GM12878 (cell line): ENCODE data around the gene PRG3. TPM values are rescaled to one million over a fixed set of nuclear protein-coding genes. Genes with fewer than 3 reads are reported as not detected.

ENCODE experiments used
- ATAC-seq: fragments of 200-7000 bp; cut with Tn5 transposase; 3 replicates; pipeline ENCODE4 v1.9.1; 2020; ENCODE audit warnings: mild to moderate bottlenecking, moderate library complexity
- BruUV-seq: library from RNA; stranded (reverse); fragments of 400-500 nt; replicated peaks from 2 replicates; lab custom pipeline; 2021; lab: Mats Ljungman, UMichigan
- CTCF ChIA-PET: fragments of 300-600 bp; sonication (Branson Sonifier 250); formaldehyde crosslinking; extraction: SDS; loops from one replicate; lab custom pipeline; 2021; ENCODE audit warnings: inconsistent platforms; lab: Yijun Ruan, JAX
- POLR2A ChIA-PET: fragments of 350-600 bp; formaldehyde crosslinking; extraction: SDS; loops from one replicate; lab custom pipeline; 2021; ENCODE audit warnings: inconsistent platforms; lab: Charles Lee
- RAD21 ChIA-PET: fragments of 300-600 bp; sonication (Branson Sonifier 250); formaldehyde crosslinking; loops from one replicate; lab custom pipeline; 2023; ENCODE audit warnings: antibody characterized with exemption; ENCODE audit not compliant: unreplicated experiment; lab: Charles Lee
- SMC1A ChIA-PET: fragments of 300-600 bp; sonication (Branson Sonifier 250); formaldehyde crosslinking; loops from one replicate; lab custom pipeline; 2023; ENCODE audit not compliant: unreplicated experiment, uncharacterized antibody; lab: Charles Lee
- DNase-seq: peaks from one replicate; pipeline ENCODE4 v3.0.0-alpha.2; 2011; ENCODE audit warnings: low read depth, low spot score
- FAIRE-seq: peaks from 3 replicates; lab custom pipeline; 2011; peaks lifted over from hg19 to GRCh38; lab: Jason Lieb, UNC
- H2AFZ ChIP-seq: 2 replicates; pipeline ENCODE4 v1.6.0; 2011; ENCODE audit warnings: low read depth, low read length, control low read depth; ENCODE audit not compliant: control insufficient read depth
- H3K27ac ChIP-seq: 2 replicates; pipeline ENCODE4 v1.5.1; 2011; ENCODE audit warnings: control low read depth; ENCODE audit not compliant: control insufficient read depth, insufficient read depth
- H3K27me3 ChIP-seq, 2 experiments: replicated peaks in 1 of 2; 2 replicates each; pipeline versions ENCODE4 v1.6.0 to v1.6.1; 2011; ENCODE audit warnings: low read length in 1 of 2; ENCODE audit not compliant: control insufficient read depth in 2 of 2, insufficient read depth in 2 of 2
- H3K36me3 ChIP-seq, 2 experiments: 2 replicates each; pipeline ENCODE4 v1.5.1; 2011; ENCODE audit warnings: low read length in 1 of 2; ENCODE audit not compliant: control insufficient read depth in 2 of 2, insufficient read depth in 2 of 2
- H3K4me1 ChIP-seq: 2 replicates; pipeline ENCODE4 v1.6.1; 2011; ENCODE audit warnings: mild to moderate bottlenecking, low read length, moderate library complexity, mixed read lengths; ENCODE audit not compliant: control insufficient read depth, insufficient read depth
- H3K4me2 ChIP-seq: 2 replicates; pipeline ENCODE4 v1.6.0; 2011; ENCODE audit warnings: control low read depth; ENCODE audit not compliant: control insufficient read depth, insufficient read depth
- H3K4me3 ChIP-seq: fragments of 200-600 bp; sonication (generic); 2 replicates; pipeline ENCODE4 v1.5.1; 2016
- H3K79me2 ChIP-seq: 2 replicates; pipeline ENCODE4 v1.6.0; 2011; ENCODE audit warnings: low read length; ENCODE audit not compliant: control insufficient read depth, insufficient read depth
- H3K9ac ChIP-seq: 2 replicates; pipeline ENCODE4 v1.8.0; 2011; ENCODE audit warnings: low read length, control low read depth, mixed read lengths; ENCODE audit not compliant: control insufficient read depth, insufficient read depth
- H3K9me3 ChIP-seq: replicated peaks from 3 replicates; pipeline ENCODE4 v1.5.1; 2011; ENCODE audit warnings: mild to moderate bottlenecking, low read length; ENCODE audit not compliant: control insufficient read depth, insufficient read depth
- H4K20me1 ChIP-seq: 2 replicates; pipeline ENCODE4 v1.6.0; 2011; ENCODE audit not compliant: control insufficient read depth, insufficient read depth
- NRF1 ChIP-seq: conservative IDR thresholded peaks from 2 replicates; pipeline ENCODE4 v1.6.1; 2011; ENCODE audit warnings: mild to moderate bottlenecking, low read depth, low read length, improper control_type of control experiment
- POLR2A ChIP-seq: IDR thresholded peaks from 2 replicates; pipeline ENCODE4 v1.6.1; 2011; ENCODE audit warnings: low read depth, mild to moderate bottlenecking, low read length
- ZBED1 ChIP-seq: IDR thresholded peaks from 2 replicates; pipeline ENCODE4 v1.6.1; 2016; ENCODE audit warnings: borderline replicate concordance
- WGBS: methylation state at CpG from one replicate; pipeline ENCODE4 v1.1.6; 2016; ENCODE audit warnings: low lambda C conversion rate; ENCODE audit not compliant: insufficient replicate concordance, insufficient coverage; ENCODE audit errors: missing lambda C conversion rate; 5-methylcytosine and 5-hydroxymethylcytosine counted together
- in situ Hi-C: fragments of 300-500 bp; cut with MboI; formaldehyde crosslinking; loops from 9 replicates; pipeline ENCODE4 v1.14.3; 2018; ENCODE audit warnings: mixed read lengths
- intact Hi-C: fragments of 100-400 bp; cut with micrococcal nuclease; formaldehyde crosslinking; loops from one replicate; pipeline ENCODE4 v1.14.2; 2022; ENCODE audit not compliant: unreplicated experiment
- polyA plus RNA-seq, 11 experiments: library from polyadenylated mRNA; depleted of rRNA in 4 of 11; unstranded in 6 of 11; stranded (reverse) in 5 of 11; fragments of >200 nt; fragmentation: Nextera tagmentation in 4 of 11; fragmentation: Illumina TruSeq in 1 of 11; extraction: Ambion mirVana in 4 of 11; extraction: Trizol in 1 of 11; gene quantifications; 1 replicate in 1 of 11; 2 replicates in 10 of 11; pipeline versions ENCODE4 v1.2.1 to v1.2.3, GENCODE V29; 2011 to 2016; ENCODE audit warnings: inconsistent platforms in 2 of 11, missing spikeins in 2 of 11, low read depth in 1 of 11
- total RNA-seq, 4 experiments: library from RNA; depleted of rRNA in 3 of 4; stranded (reverse); fragments of >200 nt in 3 of 4; fragmentation: Illumina TruSeq in 1 of 4; extraction: Trizol in 1 of 4; gene quantifications; 2 replicates each; pipeline versions ENCODE4 v1.2.1 to v1.2.3, GENCODE V29; 2013 to 2021
- TF ChIP-seq, protein P1 (sequence below), 3 experiments: IDR thresholded peaks in 2 of 3; conservative IDR thresholded peaks in 1 of 3; 2 replicates each; pipeline ENCODE4 v1.5.1; 2011; ENCODE audit warnings: low read depth in 3 of 3, low read length in 3 of 3, mild to moderate bottlenecking in 3 of 3, control low read depth in 2 of 3, moderate library complexity in 2 of 3, inconsistent platforms in 1 of 3, mixed read lengths in 1 of 3; ENCODE audit not compliant: control insufficient read depth in 2 of 3, insufficient read depth in 1 of 3; ENCODE audit errors: extremely low read depth in 1 of 3

PRG3 gene
- total and polyA plus RNA-seq, 10 of the 15 experiments (the other 5 are each of a cell fraction or from before 2014, with no cell fraction given) = not detected

DNA sequence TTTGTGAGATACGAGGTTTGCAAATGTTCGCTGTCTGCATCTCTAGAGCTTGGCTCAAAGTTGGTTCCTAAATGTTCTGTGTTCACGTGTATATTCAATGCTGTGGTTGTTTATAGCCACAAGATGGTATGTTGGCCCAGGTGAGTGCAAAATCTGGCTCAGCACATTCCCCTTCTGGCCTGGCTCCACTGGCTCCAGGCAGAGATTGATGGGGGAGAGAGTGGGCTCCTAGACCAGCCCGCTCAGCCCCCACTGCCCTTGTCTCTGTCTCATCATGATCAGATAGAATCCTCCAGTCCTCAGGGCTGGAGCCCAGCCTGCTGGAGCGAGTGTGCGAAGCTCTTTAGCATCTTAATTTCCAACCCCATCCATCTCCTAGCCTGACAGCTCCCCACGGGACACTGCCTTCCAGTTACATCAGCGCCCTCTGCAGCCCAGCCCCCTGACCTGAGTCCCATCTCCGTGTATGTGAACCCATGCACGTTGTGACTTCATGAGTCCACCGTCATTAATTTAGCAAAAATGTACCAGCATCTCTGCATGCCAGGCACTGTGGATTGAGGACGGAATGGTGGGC is 40.8 kb downstream of the PRG3 start:
- FAIRE-seq (no peak), ATAC-seq (no peak), DNase-seq (no peak)
- ChIA-PET RAD21 (no interaction called here), CTCF (interaction anchor here (1.3 to 1.5 kb wide), 3 partner anchors 12 to 187 kb away, joined by 3 to 5 read pairs (median 3); no protein-coding TSS in a partner anchor), SMC1A (interaction anchor here (1.0 kb wide), 1 partner anchor 162 kb away, joined by 3 read pairs; no protein-coding TSS in a partner anchor), POLR2A (interaction anchor here (0.5 kb wide), 1 partner anchor 71 kb away, joined by 5 read pairs; no protein-coding TSS in a partner anchor)
- Histone ChIP-seq H2AFZ (no peak overlapping the region), H3K9me3 (no peaks in the 10 kb centered on the region), H3K27me3 (no peaks in the 10 kb centered on the region; a peak in 1 of 4 replicates), H3K4me2 (no peak overlapping the region), H3K4me3 (no peak overlapping the region), H3K79me2 (peaks cover 10% of the 10 kb centered on the region), H4K20me1 (no peaks in the 10 kb centered on the region), H3K27ac (no peak overlapping the region), H3K9ac (no peak overlapping the region), H3K4me1 (peaks cover 7% of the 10 kb centered on the region), H3K36me3 (no peaks in the 10 kb centered on the region)
- TF ChIP-seq, protein P1, sequence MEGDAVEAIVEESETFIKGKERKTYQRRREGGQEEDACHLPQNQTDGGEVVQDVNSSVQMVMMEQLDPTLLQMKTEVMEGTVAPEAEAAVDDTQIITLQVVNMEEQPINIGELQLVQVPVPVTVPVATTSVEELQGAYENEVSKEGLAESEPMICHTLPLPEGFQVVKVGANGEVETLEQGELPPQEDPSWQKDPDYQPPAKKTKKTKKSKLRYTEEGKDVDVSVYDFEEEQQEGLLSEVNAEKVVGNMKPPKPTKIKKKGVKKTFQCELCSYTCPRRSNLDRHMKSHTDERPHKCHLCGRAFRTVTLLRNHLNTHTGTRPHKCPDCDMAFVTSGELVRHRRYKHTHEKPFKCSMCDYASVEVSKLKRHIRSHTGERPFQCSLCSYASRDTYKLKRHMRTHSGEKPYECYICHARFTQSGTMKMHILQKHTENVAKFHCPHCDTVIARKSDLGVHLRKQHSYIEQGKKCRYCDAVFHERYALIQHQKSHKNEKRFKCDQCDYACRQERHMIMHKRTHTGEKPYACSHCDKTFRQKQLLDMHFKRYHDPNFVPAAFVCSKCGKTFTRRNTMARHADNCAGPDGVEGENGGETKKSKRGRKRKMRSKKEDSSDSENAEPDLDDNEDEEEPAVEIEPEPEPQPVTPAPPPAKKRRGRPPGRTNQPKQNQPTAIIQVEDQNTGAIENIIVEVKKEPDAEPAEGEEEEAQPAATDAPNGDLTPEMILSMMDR (IDR thresholded peaks at IDR 0.05 in 2 of 3, conservative IDR thresholded peaks at IDR 0.05 in 1 of 3; ENCODE audit: control insufficient read depth in 2 of 3, extremely low read depth in 1 of 3, insufficient read depth in 1 of 3, low read depth in 3 of 3, low read length in 3 of 3) = peak in 1 of 3 experiments; percentile 10; a peak in 1 of 6 replicates
- TF ChIP-seq POLR2A = no peak
- BruUV-seq = no TSS peak
- 47% methylated on average over 12 of the region's 12 CpGs for WGBS
- intact Hi-C loops = loop anchor here (10.0 kb wide), 1 partner anchor 1165 kb away; the partner anchor contains the start of gene OR5B21
- in situ Hi-C loops = loop anchor here (25.0 kb wide), 2 partner anchors 1172 to 1247 kb away; partner anchors contain the start of genes LPXN, OR5B21 and ZFP91

GRCh38 chr11:57339328-57339727 is 41.6 kb downstream of the PRG3 start:
- ChIA-PET SMC1A (interaction anchor here (1.0 kb wide), 1 partner anchor 163 kb away, joined by 3 read pairs; no protein-coding TSS in a partner anchor), POLR2A (no interaction called here), CTCF (interaction anchor here (1.3 to 2.3 kb wide), 3 partner anchors 13 to 154 kb away, joined by 3 to 8 read pairs (median 5); partner anchors contain the start of gene TNKS1BP1), RAD21 (no interaction called here)
- no peak for DNase-seq
- WGBS = 49% methylated on average over 5 of the region's 5 CpGs
- Histone ChIP-seq H3K4me3 (no peak overlapping the region), H3K36me3 (no peaks in the 10 kb centered on the region; a peak in 1 of 4 replicates), H2AFZ (no peak overlapping the region), H4K20me1 (no peaks in the 10 kb centered on the region), H3K9me3 (no peaks in the 10 kb centered on the region), H3K27ac (no peak overlapping the region), H3K4me2 (no peak overlapping the region), H3K4me1 (peaks cover 10% of the 10 kb centered on the region), H3K79me2 (peaks cover 18% of the 10 kb centered on the region), H3K27me3 (no peaks in the 10 kb centered on the region; a peak in 1 of 4 replicates), H3K9ac (no peak overlapping the region)
- no peak for TF ChIP-seq NRF1
- TF ChIP-seq ZBED1 = no peak
- in situ Hi-C loops = loop anchor here (25.0 kb wide), 2 partner anchors 1173 to 1248 kb away; partner anchors contain the start of genes LPXN, OR5B21 and ZFP91
- ATAC-seq = no peak
- FAIRE-seq = no peak
- intact Hi-C loops = no loop called here
- BruUV-seq = no TSS peak
